ENCODE data around the gene LNP1.

Gene LNP1

GRCh38 chr3:100480081-100480480, 78.7 kb downstream of the LNP1 start:
- Histone ChIP-seq H3K36me3 (ENCODE audit: insufficient read depth) (no peaks in the 10 kb centered on the region), H4K20me1 (ENCODE audit: insufficient read depth) (no peaks in the 10 kb centered on the region), H3K4me2 (no peak overlapping the region), H3K4me3 (IDR thresholded peaks at IDR 0.05; ENCODE audit: insufficient read depth, low read depth, low read length) (no peak overlapping the region), H3K79me2 (ENCODE audit: insufficient read depth, low read depth) (no peaks in the 10 kb centered on the region), H3K27ac (no peak overlapping the region), H3K9ac (no peak overlapping the region), H2AFZ (ENCODE audit: low read depth) (no peak overlapping the region), H3K27me3 (ENCODE audit: insufficient read depth, low read depth) (no peaks in the 10 kb centered on the region), H3K4me1 (ENCODE audit: low read depth, poor library complexity, severe bottlenecking) (no peaks in the 10 kb centered on the region)
- TF ChIP-seq CTCF (conservative IDR thresholded peaks at IDR 0.05; ENCODE audit: low read depth, low read length): no peak

- no peaks in the 10 kb centered on the region for H3K27me3 ChIP-seq (ENCODE audit: insufficient read depth, low read depth)
- H3K4me3 ChIP-seq (IDR thresholded peaks at IDR 0.05; ENCODE audit: insufficient read depth, low read depth, low read length): no peak overlapping the region
- H4K20me1 ChIP-seq (ENCODE audit: insufficient read depth): no peaks in the 10 kb centered on the region
- no peaks in the 10 kb centered on the region for H3K79me2 ChIP-seq (ENCODE audit: insufficient read depth, low read depth)
- TF ChIP-seq CTCF (conservative IDR thresholded peaks at IDR 0.05; ENCODE audit: low read depth, low read length): no peak
- no peaks in the 10 kb centered on the region for H3K36me3 ChIP-seq (ENCODE audit: insufficient read depth)
- H2AFZ ChIP-seq (ENCODE audit: low read depth): no peak overlapping the region
- H3K4me1 ChIP-seq (ENCODE audit: low read depth, poor library complexity, severe bottlenecking): no peaks in the 10 kb centered on the region
- no peak overlapping the region for H3K27ac ChIP-seq
- H3K9ac ChIP-seq: no peak overlapping the region
- H3K4me2 ChIP-seq: no peak overlapping the region
Measured at GRCh38 chr3:100482176-100482575, 80.8 kb downstream of the LNP1 start.

- H3K4me3 ChIP-seq (IDR thresholded peaks at IDR 0.05; ENCODE audit: insufficient read depth, low read depth, low read length): no peak overlapping the region
- no peak overlapping the region for H3K9ac ChIP-seq
- H3K27me3 ChIP-seq (ENCODE audit: insufficient read depth, low read depth): no peaks in the 10 kb centered on the region
- H3K27ac ChIP-seq: no peak overlapping the region
- H3K4me2 ChIP-seq: no peak overlapping the region
- H3K4me1 ChIP-seq (ENCODE audit: low read depth, poor library complexity, severe bottlenecking): no peaks in the 10 kb centered on the region
- H3K79me2 ChIP-seq (ENCODE audit: insufficient read depth, low read depth): no peaks in the 10 kb centered on the region
- TF ChIP-seq CTCF (conservative IDR thresholded peaks at IDR 0.05; ENCODE audit: low read depth, low read length): no peak
- no peaks in the 10 kb centered on the region for H3K36me3 ChIP-seq (ENCODE audit: insufficient read depth)
- no peak overlapping the region for H2AFZ ChIP-seq (ENCODE audit: low read depth)
- H4K20me1 ChIP-seq (ENCODE audit: insufficient read depth): no peaks in the 10 kb centered on the region
Measured at GRCh38 chr3:100483529-100483928, 82.2 kb downstream of the LNP1 start.

- no peak overlapping the region for H3K27ac ChIP-seq
- no peaks in the 10 kb centered on the region for H4K20me1 ChIP-seq (ENCODE audit: insufficient read depth)
- H3K4me1 ChIP-seq (ENCODE audit: low read depth, poor library complexity, severe bottlenecking): no peaks in the 10 kb centered on the region
- TF ChIP-seq CTCF (conservative IDR thresholded peaks at IDR 0.05; ENCODE audit: low read depth, low read length): no peak
- H3K4me2 ChIP-seq: no peak overlapping the region
- no peak overlapping the region for H2AFZ ChIP-seq (ENCODE audit: low read depth)
- H3K27me3 ChIP-seq (ENCODE audit: insufficient read depth, low read depth): no peaks in the 10 kb centered on the region
- H3K4me3 ChIP-seq (IDR thresholded peaks at IDR 0.05; ENCODE audit: insufficient read depth, low read depth, low read length): no peak overlapping the region
- no peaks in the 10 kb centered on the region for H3K36me3 ChIP-seq (ENCODE audit: insufficient read depth)
- H3K9ac ChIP-seq: no peak overlapping the region
- H3K79me2 ChIP-seq (ENCODE audit: insufficient read depth, low read depth): no peaks in the 10 kb centered on the region
Measured at GRCh38 chr3:100486808-100487207, 85.5 kb downstream of the LNP1 start.

- H3K27ac ChIP-seq: no peak overlapping the region
- H3K9ac ChIP-seq: no peak overlapping the region
- H3K4me1 ChIP-seq (ENCODE audit: low read depth, poor library complexity, severe bottlenecking): no peaks in the 10 kb centered on the region
- no peaks in the 10 kb centered on the region for H3K27me3 ChIP-seq (ENCODE audit: insufficient read depth, low read depth)
- no peak overlapping the region for H2AFZ ChIP-seq (ENCODE audit: low read depth)
- no peak for TF ChIP-seq CTCF (conservative IDR thresholded peaks at IDR 0.05; ENCODE audit: low read depth, low read length)
- H3K36me3 ChIP-seq (ENCODE audit: insufficient read depth): no peaks in the 10 kb centered on the region
- H3K79me2 ChIP-seq (ENCODE audit: insufficient read depth, low read depth): no peaks in the 10 kb centered on the region
- H3K4me3 ChIP-seq (IDR thresholded peaks at IDR 0.05; ENCODE audit: insufficient read depth, low read depth, low read length): no peak overlapping the region
- H3K4me2 ChIP-seq: no peak overlapping the region
- H4K20me1 ChIP-seq (ENCODE audit: insufficient read depth): no peaks in the 10 kb centered on the region
Measured at GRCh38 chr3:100489118-100489517, 87.8 kb downstream of the LNP1 start.
